Measurements from ENCODE around the gene TCTA.
"Not testable (repeated sequence)": the region's sequence is repeated elsewhere in the genome, so short reads cannot be mapped to it uniquely, and the experiment has no call there.

The TCTA gene

GRCh38 chr3:49411968-49412631 lies at the start of gene TCTA, which contains the start of gene RHOA:
TCTA (plus strand) TSS chr3:49412423; CDS start chr3:49412427, 4 bp downstream.
RHOA (minus strand) TSS chr3:49411976; CDS start chr3:49375589, 36,387 bp downstream.
- peak; percentile 93 to 96 for DNase-seq

GRCh38 chr3:49362561-49362960 lies 49.7 kb upstream of the TCTA start:
- DNase-seq, result no peak

GRCh38 chr3:49370585-49371290 lies 41.5 kb upstream of the TCTA start:
- no peak for DNase-seq

- no peak for DNase-seq
Observed at GRCh38 chr3:49371946-49372345, 40.3 kb upstream of the TCTA start.

GRCh38 chr3:49377483-49377882 lies 34.7 kb upstream of the TCTA start:
- DNase-seq, result no peak

- no peak for DNase-seq
Observed at GRCh38 chr3:49378249-49378895, 33.9 kb upstream of the TCTA start.

GRCh38 chr3:49383387-49383786 lies 28.8 kb upstream of the TCTA start:
- no peak for DNase-seq

- DNase-seq, result no peak
Observed at GRCh38 chr3:49385617-49386016, 26.6 kb upstream of the TCTA start.

GRCh38 chr3:49386056-49386756 lies 26.0 kb upstream of the TCTA start:
- DNase-seq, result no peak

- no peak for DNase-seq
Observed at GRCh38 chr3:49387721-49388120, 24.5 kb upstream of the TCTA start.

- no peak for DNase-seq
Observed at GRCh38 chr3:49388289-49388820, 23.9 kb upstream of the TCTA start.

- no peak for DNase-seq
Observed at GRCh38 chr3:49389297-49389696, 22.9 kb upstream of the TCTA start.

GRCh38 chr3:49391310-49391709 lies 20.9 kb upstream of the TCTA start:
- not testable (repeated sequence) for DNase-seq

- DNase-seq, result no peak
Observed at GRCh38 chr3:49397470-49397869, 14.8 kb upstream of the TCTA start.

- no peak for DNase-seq
Observed at GRCh38 chr3:49399461-49399860, 12.8 kb upstream of the TCTA start.

GRCh38 chr3:49401766-49402165 lies 10.5 kb upstream of the TCTA start:
- DNase-seq, result peak in 1 of 2 experiments; percentile 8

- DNase-seq, result no peak
Observed at GRCh38 chr3:49403891-49404290, 8.3 kb upstream of the TCTA start.

GRCh38 chr3:49405570-49405969 lies 6.7 kb upstream of the TCTA start:
- DNase-seq, result not testable (repeated sequence)

GRCh38 chr3:49406571-49407565 lies 5.4 kb upstream of the TCTA start:
- DNase-seq, result no peak

GRCh38 chr3:49410066-49410845 lies 2.0 kb upstream of the TCTA start:
- no peak for DNase-seq
